HepG2 (cell line): ENCODE results near the gene HSF4. TPM values are rescaled to one million over a fixed set of nuclear protein-coding genes. Genes with fewer than 3 reads are reported as not detected.
A peak's percentile ranks its signal among the peaks of the same experiment; 100 is the strongest.

Experiments
- AHR ChIP-seq: IDR thresholded peaks from 2 replicates; pipeline ENCODE4 v1.6.1; 2018; ENCODE audit warnings: missing genetic modification reagents, missing compliant biosample characterization
- CENPX ChIP-seq: sonication (generic); formaldehyde crosslinking; IDR thresholded peaks from 2 replicates; pipeline ENCODE4 v1.9.0; 2021; ENCODE audit warnings: mild to moderate bottlenecking, missing genetic modification reagents, moderate library complexity
- ETV5 ChIP-seq: IDR thresholded peaks from 2 replicates; pipeline ENCODE4 v1.6.1; 2018; ENCODE audit warnings: missing biosample characterization, missing genetic modification reagents, inconsistent platforms, borderline replicate concordance
- FOXM1 ChIP-seq: sonication (generic); formaldehyde crosslinking; IDR thresholded peaks from 2 replicates; pipeline ENCODE4 v1.5.0; 2020; ENCODE audit warnings: missing genetic modification reagents
- GMEB1 ChIP-seq: sonication (generic); formaldehyde crosslinking; IDR thresholded peaks from 2 replicates; pipeline ENCODE4 v1.5.1; 2020; ENCODE audit warnings: missing genetic modification reagents, mild to moderate bottlenecking, borderline replicate concordance
- MEIS1 ChIP-seq: sonication (generic); formaldehyde crosslinking; IDR thresholded peaks from 2 replicates; pipeline ENCODE4 v1.9.0; 2021; ENCODE audit warnings: mild to moderate bottlenecking, missing genetic modification reagents, moderate library complexity, borderline replicate concordance
- NFE2L1 ChIP-seq: sonication (generic); formaldehyde crosslinking; IDR thresholded peaks from 2 replicates; pipeline ENCODE4 v1.4.0; 2020; ENCODE audit warnings: missing genetic modification reagents, mild to moderate bottlenecking, borderline replicate concordance
- NFYB ChIP-seq: sonication (generic); formaldehyde crosslinking; IDR thresholded peaks from 2 replicates; pipeline ENCODE4 v1.4.0; 2020; ENCODE audit warnings: missing genetic modification reagents
- PAX8 ChIP-seq: sonication (generic); formaldehyde crosslinking; IDR thresholded peaks from 2 replicates; pipeline ENCODE4 v1.8.0; 2022; ENCODE audit warnings: mild to moderate bottlenecking, missing genetic modification reagents, borderline replicate concordance
- POLR2AphosphoS2 ChIP-seq: IDR thresholded peaks from 2 replicates; pipeline ENCODE4 v1.6.1; 2011; ENCODE audit warnings: low read depth, low read length, improper control_type of control experiment
- SNAPC2 ChIP-seq: sonication (generic); formaldehyde crosslinking; IDR thresholded peaks from 2 replicates; pipeline ENCODE4 v1.8.1; 2022; ENCODE audit warnings: mild to moderate bottlenecking, missing genetic modification reagents
- TAF15 ChIP-seq: fragments of 200-400 bp; formaldehyde crosslinking; IDR thresholded peaks from one replicate; pipeline ENCODE4 v1.6.1; 2018; ENCODE audit warnings: mild to moderate bottlenecking, low read depth, low read length; ENCODE audit not compliant: poor library complexity, severe bottlenecking
- ZFYVE20 ChIP-seq: sonication (generic); formaldehyde crosslinking; IDR thresholded peaks from 2 replicates; pipeline ENCODE4 v1.8.0; 2023; ENCODE audit warnings: low read depth, mild to moderate bottlenecking, moderate library complexity, missing genetic modification reagents, borderline replicate concordance
- ZNF12 ChIP-seq: sonication (generic); formaldehyde crosslinking; IDR thresholded peaks from 2 replicates; pipeline ENCODE4 v1.5.0; 2020; ENCODE audit warnings: missing genetic modification reagents
- ZSCAN21 ChIP-seq: sonication (generic); formaldehyde crosslinking; IDR thresholded peaks from 2 replicates; pipeline ENCODE4 v1.8.0; 2022; ENCODE audit warnings: mild to moderate bottlenecking, missing genetic modification reagents, moderate library complexity, borderline replicate concordance
- polyA plus RNA-seq, 8 experiments: library from polyadenylated mRNA; depleted of rRNA in 3 of 8; stranded (reverse) in 7 of 8; unstranded in 1 of 8; fragments of >200 nt; fragmentation: Illumina TruSeq in 4 of 8; extraction: Trizol in 4 of 8; gene quantifications; 2 replicates each; pipeline versions ENCODE4 v1.2.1 to v1.2.3, GENCODE V29; 2011 to 2016; ENCODE audit warnings: low read depth in 4 of 8, missing spikeins in 1 of 8, mixed read lengths in 1 of 8; ENCODE audit not compliant: insufficient read depth in 1 of 8
- total RNA-seq, 5 experiments: library from RNA; depleted of rRNA; stranded (reverse); fragments of >200 nt; fragmentation: Illumina TruSeq; extraction: Trizol; gene quantifications; 2 replicates each; pipeline ENCODE4 v1.2.3, GENCODE V29; 2016; ENCODE audit warnings: low read depth in 1 of 5
- TF ChIP-seq, protein P1 (sequence below): sonication (generic); formaldehyde crosslinking; IDR thresholded peaks from 2 replicates; pipeline ENCODE4 v1.5.0; 2020; ENCODE audit warnings: missing genetic modification reagents
- TF ChIP-seq, protein P2 (sequence below): IDR thresholded peaks from 2 replicates; pipeline ENCODE4 v1.6.1; 2016; ENCODE audit warnings: low read depth, missing genetic modification reagents, missing compliant biosample characterization
- TF ChIP-seq, protein P3 (sequence below): sonication (generic); formaldehyde crosslinking; IDR thresholded peaks from 2 replicates; pipeline ENCODE4 v1.9.0; 2021; ENCODE audit warnings: missing genetic modification reagents, mild to moderate bottlenecking, borderline replicate concordance

The HSF4 gene
- total and polyA plus RNA-seq, 2 of the 13 experiments (the other 11 are each of a cell fraction or from before 2014, with no cell fraction given), result 3.5 to 16.9 TPM

- TF ChIP-seq, protein P1, sequence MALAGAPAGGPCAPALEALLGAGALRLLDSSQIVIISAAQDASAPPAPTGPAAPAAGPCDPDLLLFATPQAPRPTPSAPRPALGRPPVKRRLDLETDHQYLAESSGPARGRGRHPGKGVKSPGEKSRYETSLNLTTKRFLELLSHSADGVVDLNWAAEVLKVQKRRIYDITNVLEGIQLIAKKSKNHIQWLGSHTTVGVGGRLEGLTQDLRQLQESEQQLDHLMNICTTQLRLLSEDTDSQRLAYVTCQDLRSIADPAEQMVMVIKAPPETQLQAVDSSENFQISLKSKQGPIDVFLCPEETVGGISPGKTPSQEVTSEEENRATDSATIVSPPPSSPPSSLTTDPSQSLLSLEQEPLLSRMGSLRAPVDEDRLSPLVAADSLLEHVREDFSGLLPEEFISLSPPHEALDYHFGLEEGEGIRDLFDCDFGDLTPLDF (CRISPR knock-in tag), result peak; percentile 71; the same call in 1 of the 2 replicates
- no peak for TF ChIP-seq CENPX (CRISPR knock-in tag)
- TF ChIP-seq, protein P2, sequence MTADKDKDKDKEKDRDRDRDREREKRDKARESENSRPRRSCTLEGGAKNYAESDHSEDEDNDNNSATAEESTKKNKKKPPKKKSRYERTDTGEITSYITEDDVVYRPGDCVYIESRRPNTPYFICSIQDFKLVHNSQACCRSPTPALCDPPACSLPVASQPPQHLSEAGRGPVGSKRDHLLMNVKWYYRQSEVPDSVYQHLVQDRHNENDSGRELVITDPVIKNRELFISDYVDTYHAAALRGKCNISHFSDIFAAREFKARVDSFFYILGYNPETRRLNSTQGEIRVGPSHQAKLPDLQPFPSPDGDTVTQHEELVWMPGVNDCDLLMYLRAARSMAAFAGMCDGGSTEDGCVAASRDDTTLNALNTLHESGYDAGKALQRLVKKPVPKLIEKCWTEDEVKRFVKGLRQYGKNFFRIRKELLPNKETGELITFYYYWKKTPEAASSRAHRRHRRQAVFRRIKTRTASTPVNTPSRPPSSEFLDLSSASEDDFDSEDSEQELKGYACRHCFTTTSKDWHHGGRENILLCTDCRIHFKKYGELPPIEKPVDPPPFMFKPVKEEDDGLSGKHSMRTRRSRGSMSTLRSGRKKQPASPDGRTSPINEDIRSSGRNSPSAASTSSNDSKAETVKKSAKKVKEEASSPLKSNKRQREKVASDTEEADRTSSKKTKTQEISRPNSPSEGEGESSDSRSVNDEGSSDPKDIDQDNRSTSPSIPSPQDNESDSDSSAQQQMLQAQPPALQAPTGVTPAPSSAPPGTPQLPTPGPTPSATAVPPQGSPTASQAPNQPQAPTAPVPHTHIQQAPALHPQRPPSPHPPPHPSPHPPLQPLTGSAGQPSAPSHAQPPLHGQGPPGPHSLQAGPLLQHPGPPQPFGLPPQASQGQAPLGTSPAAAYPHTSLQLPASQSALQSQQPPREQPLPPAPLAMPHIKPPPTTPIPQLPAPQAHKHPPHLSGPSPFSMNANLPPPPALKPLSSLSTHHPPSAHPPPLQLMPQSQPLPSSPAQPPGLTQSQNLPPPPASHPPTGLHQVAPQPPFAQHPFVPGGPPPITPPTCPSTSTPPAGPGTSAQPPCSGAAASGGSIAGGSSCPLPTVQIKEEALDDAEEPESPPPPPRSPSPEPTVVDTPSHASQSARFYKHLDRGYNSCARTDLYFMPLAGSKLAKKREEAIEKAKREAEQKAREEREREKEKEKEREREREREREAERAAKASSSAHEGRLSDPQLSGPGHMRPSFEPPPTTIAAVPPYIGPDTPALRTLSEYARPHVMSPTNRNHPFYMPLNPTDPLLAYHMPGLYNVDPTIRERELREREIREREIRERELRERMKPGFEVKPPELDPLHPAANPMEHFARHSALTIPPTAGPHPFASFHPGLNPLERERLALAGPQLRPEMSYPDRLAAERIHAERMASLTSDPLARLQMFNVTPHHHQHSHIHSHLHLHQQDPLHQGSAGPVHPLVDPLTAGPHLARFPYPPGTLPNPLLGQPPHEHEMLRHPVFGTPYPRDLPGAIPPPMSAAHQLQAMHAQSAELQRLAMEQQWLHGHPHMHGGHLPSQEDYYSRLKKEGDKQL, result peak; percentile 34; the same call in 1 of the 2 replicates
- peak; percentile 40; the same call in 1 of the 2 replicates for TF ChIP-seq ETV5
- peak; percentile 38; the same call in 1 of the 2 replicates for TF ChIP-seq ZSCAN21 (CRISPR knock-in tag)
- TF ChIP-seq, protein P3, sequence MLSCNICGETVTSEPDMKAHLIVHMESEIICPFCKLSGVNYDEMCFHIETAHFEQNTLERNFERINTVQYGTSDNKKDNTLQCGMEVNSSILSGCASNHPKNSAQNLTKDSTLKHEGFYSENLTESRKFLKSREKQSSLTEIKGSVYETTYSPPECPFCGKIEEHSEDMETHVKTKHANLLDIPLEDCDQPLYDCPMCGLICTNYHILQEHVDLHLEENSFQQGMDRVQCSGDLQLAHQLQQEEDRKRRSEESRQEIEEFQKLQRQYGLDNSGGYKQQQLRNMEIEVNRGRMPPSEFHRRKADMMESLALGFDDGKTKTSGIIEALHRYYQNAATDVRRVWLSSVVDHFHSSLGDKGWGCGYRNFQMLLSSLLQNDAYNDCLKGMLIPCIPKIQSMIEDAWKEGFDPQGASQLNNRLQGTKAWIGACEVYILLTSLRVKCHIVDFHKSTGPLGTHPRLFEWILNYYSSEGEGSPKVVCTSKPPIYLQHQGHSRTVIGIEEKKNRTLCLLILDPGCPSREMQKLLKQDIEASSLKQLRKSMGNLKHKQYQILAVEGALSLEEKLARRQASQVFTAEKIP, result no peak
- TF ChIP-seq ZNF12 (CRISPR knock-in tag), result 0 out of 2 replicates have a peak, but pooled peaks have one; percentile 27
- no peak for TF ChIP-seq ZFYVE20
- TF ChIP-seq SNAPC2 (CRISPR knock-in tag), result peak; percentile 87
- peak; percentile 99 for TF ChIP-seq GMEB1 (CRISPR knock-in tag)
- no peak for TF ChIP-seq NFE2L1
- TF ChIP-seq AHR (CRISPR knock-in tag), result peak; percentile 39; the same call in 1 of the 2 replicates
- peak; percentile 96 for TF ChIP-seq NFYB (CRISPR knock-in tag)
- no peak for TF ChIP-seq FOXM1
- TF ChIP-seq MEIS1, result peak; percentile 79
- TF ChIP-seq POLR2AphosphoS2, result no peak
- TF ChIP-seq TAF15, result no peak
- TF ChIP-seq PAX8, result peak; percentile 46; the same call in 1 of the 2 replicates
These were observed 19.3 kb downstream of the HSF4 start, which contains the start of gene MATCAP1 (continued) for GRCh38 chr16:67183627-67184452.
